Measurements from ENCODE around the gene SORL1-AS1.
A peak's percentile ranks its signal among the peaks of the same experiment; 100 is the strongest.

Gene SORL1-AS1

GRCh38 chr11:121451986-121452608 is 670 bp downstream of the SORL1-AS1 start, which contains the start of gene SORL1:
Gene SORL1, plus strand, starts transcription at chr11:121452314. Its CDS starts 18 bp downstream, at chr11:121452332.
- DNase-seq (ENCODE audit: low read depth in 2 of 2), result peak in 1 of 2 donors; percentile 65

GRCh38 chr11:121451178-121451985 is 1.4 kb downstream of the SORL1-AS1 start:
- DNase-seq (ENCODE audit: low read depth in 2 of 2), result no peak

GRCh38 chr11:121450401-121450800 is 2.4 kb downstream of the SORL1-AS1 start:
- no peak for DNase-seq (ENCODE audit: low read depth in 2 of 2)

- DNase-seq (ENCODE audit: low read depth in 2 of 2), result no peak
Measured at GRCh38 chr11:121449626-121450025, 3.1 kb downstream of the SORL1-AS1 start.

- DNase-seq (ENCODE audit: low read depth in 2 of 2), result no peak
Measured at GRCh38 chr11:121449123-121449522, 3.6 kb downstream of the SORL1-AS1 start.

- no peak for DNase-seq (ENCODE audit: low read depth in 2 of 2)
Measured at GRCh38 chr11:121448431-121448941, 4.3 kb downstream of the SORL1-AS1 start.

- no peak for DNase-seq (ENCODE audit: low read depth in 2 of 2)
Measured at GRCh38 chr11:121448011-121448410, 4.8 kb downstream of the SORL1-AS1 start.

- DNase-seq (ENCODE audit: low read depth in 2 of 2), result no peak
Measured at GRCh38 chr11:121446752-121447156, 6.0 kb downstream of the SORL1-AS1 start.

GRCh38 chr11:121445071-121445768 is 7.5 kb downstream of the SORL1-AS1 start:
- DNase-seq (ENCODE audit: low read depth in 2 of 2), result no peak

GRCh38 chr11:121444526-121444925 is 8.2 kb downstream of the SORL1-AS1 start:
- no peak for DNase-seq (ENCODE audit: low read depth in 2 of 2)

- no peak for DNase-seq (ENCODE audit: low read depth in 2 of 2)
Measured at GRCh38 chr11:121443688-121444275, 9.0 kb downstream of the SORL1-AS1 start.

- DNase-seq (ENCODE audit: low read depth in 2 of 2), result no peak
Measured at GRCh38 chr11:121441521-121441920, 11.2 kb downstream of the SORL1-AS1 start.

GRCh38 chr11:121439759-121440158 is 13.0 kb downstream of the SORL1-AS1 start:
- no peak for DNase-seq (ENCODE audit: low read depth in 2 of 2)

GRCh38 chr11:121439337-121439736 is 13.4 kb downstream of the SORL1-AS1 start:
- no peak for DNase-seq (ENCODE audit: low read depth in 2 of 2)

GRCh38 chr11:121437686-121438078 is 15.1 kb downstream of the SORL1-AS1 start:
- no peak for DNase-seq (ENCODE audit: low read depth in 2 of 2)

- DNase-seq (ENCODE audit: low read depth in 2 of 2), result no peak
Measured at GRCh38 chr11:121437018-121437685, 15.6 kb downstream of the SORL1-AS1 start.

- DNase-seq (ENCODE audit: low read depth in 2 of 2), result no peak
Measured at GRCh38 chr11:121435551-121436511, 16.9 kb downstream of the SORL1-AS1 start.

GRCh38 chr11:121435132-121435531 is 17.6 kb downstream of the SORL1-AS1 start:
- no peak for DNase-seq (ENCODE audit: low read depth in 2 of 2)

- no peak for DNase-seq (ENCODE audit: low read depth in 2 of 2)
Measured at GRCh38 chr11:121431820-121432526, 20.8 kb downstream of the SORL1-AS1 start.

- no peak for DNase-seq (ENCODE audit: low read depth in 2 of 2)
Measured at GRCh38 chr11:121429556-121429955, 23.2 kb downstream of the SORL1-AS1 start.
